Endothelial cell of umbilical vein (primary cell): ENCODE results near the gene PPIL1.

ENCODE experiments used
- CTCF ChIP-seq, 2 donors: IDR thresholded peaks; 1 replicate in 1 of 2; 2 replicates in 1 of 2; pipeline ENCODE4 v1.5.1; 2011; ENCODE audit warnings: low read length in 2 of 2, mild to moderate bottlenecking in 2 of 2, moderate library complexity in 2 of 2, control low read depth in 1 of 2, inconsistent platforms in 1 of 2, low read depth in 1 of 2; ENCODE audit not compliant: insufficient read depth in 1 of 2; ENCODE audit errors: extremely low read depth in 1 of 2
- FOS ChIP-seq: IDR thresholded peaks from 2 replicates; pipeline ENCODE4 v1.6.1; 2011; ENCODE audit warnings: mild to moderate bottlenecking, low read length, moderate library complexity, borderline replicate concordance; ENCODE audit not compliant: insufficient read depth
- POLR2AphosphoS5 ChIP-seq: IDR thresholded peaks from 2 replicates; pipeline ENCODE4 v1.6.1; 2012; ENCODE audit warnings: low read depth, mild to moderate bottlenecking, control low read depth, low read length, moderate library complexity; ENCODE audit not compliant: insufficient read depth

DNA sequence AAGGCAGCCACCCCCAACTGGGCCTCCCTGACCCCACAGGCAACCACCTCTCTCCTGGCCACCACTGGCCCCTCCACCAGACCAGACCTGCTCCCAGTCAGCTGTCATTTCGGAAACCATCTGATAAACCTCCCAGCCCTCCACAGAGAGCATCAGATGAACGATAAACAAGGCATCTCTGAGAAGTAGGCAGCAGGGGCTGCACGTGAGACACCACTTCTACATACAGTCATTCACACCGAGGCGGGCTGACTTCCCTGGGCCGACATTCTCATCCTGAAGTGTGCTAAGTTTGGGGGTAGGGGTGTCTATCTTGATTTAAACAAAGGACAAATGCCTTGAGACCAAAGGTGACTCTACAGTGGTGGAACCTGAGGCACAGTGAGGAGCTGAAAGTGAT, 49.2 kb downstream of the PPIL1 start:
- no peak for TF ChIP-seq FOS
- TF ChIP-seq POLR2AphosphoS5: no peak
- no peak for TF ChIP-seq CTCF (IDR thresholded peaks at IDR 0.05; ENCODE audit: extremely low read depth in 1 of 2, insufficient read depth in 1 of 2, low read depth in 1 of 2, low read length in 2 of 2)
